NCI-H460 (cell line): ENCODE data around the gene SYT2. TPM values are rescaled to one million over a fixed set of nuclear protein-coding genes. Genes with fewer than 3 reads are reported as not detected.

Experiments used
- DNase-seq: peaks from one replicate; pipeline ENCODE4 v3.0.0-alpha.2; 2016; ENCODE audit warnings: low read depth; ENCODE audit errors: extremely low read depth
- total RNA-seq: library from RNA; depleted of rRNA; stranded (reverse); fragments of >200 nt; shearing (Covaris generic); gene quantifications from 2 replicates; pipeline ENCODE4 v1.2.3, GENCODE V29; 2014

SYT2 gene
- total RNA-seq, 1 experiment from 2014 or later: not detected

DNA sequence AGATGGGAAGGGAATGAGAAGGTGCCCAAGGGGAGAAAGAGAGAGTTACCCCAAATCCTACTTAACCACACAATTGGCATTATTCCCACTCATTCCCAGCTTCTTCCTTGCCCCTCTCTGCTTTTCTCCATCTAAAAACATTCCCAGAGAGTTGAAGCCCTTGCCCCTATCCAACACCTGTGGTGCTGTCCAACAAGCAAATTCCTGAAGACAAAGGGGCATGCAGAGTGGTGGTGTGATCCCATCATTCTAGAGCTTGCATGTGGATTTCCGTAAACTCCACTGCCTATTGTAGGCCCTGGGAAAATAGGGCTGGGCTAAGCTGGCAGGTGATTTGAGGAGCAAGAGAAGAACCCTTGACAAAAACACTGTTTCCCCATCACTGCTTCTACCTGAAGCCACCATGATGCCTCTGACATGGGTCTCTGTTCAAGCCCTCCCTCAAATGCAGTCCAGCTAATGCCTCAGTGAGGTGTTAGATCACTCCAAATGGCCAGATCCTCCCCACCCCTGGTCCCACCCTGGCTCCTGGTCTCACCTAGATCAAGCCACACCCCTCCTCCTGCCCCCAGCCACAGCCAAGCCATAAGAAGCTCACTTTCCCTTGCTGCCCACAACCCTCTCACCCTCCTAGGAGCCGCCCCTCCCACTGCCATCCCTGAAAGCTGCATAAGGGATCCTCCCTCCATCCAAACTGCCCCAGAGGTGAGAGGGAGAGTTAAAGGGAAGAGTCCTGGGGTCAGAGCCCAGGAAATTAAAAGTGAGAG lies 29.5 kb downstream of the SYT2 start:
- DNase-seq: no peak

DNA sequence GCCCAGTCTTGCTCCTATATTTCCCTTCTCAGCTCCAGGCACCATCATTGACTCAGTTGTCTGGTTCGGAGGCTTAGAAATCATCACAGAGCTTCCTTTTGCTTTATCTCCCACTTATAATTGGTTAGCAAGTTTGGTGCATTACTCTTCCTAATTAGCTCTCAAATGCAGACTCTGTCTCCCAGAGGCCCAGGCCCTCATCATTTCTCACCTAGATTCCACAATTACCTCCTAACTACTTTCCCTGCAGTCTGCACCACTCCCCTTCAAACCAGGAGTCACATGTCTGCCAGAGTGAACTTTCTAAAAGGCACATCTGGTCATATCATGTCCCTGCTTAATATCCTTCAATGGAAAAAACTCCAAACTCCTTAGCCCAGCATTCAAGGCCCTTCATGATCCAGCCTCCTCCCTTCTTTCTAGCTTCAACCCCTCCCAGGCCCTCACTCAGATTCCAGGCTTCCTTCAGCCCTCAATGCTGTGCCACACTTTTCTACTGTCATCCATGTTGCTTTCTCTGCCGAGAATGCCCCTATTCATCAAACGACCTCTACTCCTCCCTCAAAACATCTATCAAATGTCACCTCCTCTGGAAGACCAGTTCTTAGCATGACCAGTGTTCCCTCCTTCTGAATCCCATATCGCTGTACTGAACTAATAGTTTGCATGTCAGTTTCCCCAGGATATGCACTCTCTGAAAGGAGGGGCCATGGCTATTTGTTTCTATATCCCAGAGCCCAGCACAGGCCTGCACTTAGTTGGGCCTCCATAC lies 30.7 kb downstream of the SYT2 start:
- no peak for DNase-seq

- DNase-seq: no peak
These were observed 32.8 kb downstream of the SYT2 start for GRCh38 chr1:202677433-202677832.

DNA sequence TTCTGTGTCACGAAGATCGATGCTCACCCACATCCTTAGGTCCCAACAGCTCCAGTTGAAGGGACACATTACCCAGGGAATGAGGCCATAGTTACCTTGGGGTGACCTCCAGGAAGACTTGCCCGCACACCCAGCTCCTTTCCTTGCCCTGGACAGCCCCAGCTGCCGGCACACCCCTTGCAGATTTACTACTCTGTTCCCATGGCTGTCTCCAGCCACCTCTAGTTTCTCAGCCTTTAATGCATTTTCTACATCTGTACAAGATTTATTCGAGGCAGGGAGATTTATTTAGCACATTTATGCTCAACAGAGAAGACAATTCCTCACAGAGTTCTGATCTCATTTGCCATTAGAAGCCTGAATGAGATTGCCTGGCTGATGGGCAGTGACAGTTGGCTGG lies 36.7 kb downstream of the SYT2 start:
- DNase-seq: no peak

- DNase-seq: no peak
These were observed 38.9 kb downstream of the SYT2 start for GRCh38 chr1:202671399-202671798.

- no peak for DNase-seq
These were observed 44.8 kb downstream of the SYT2 start for GRCh38 chr1:202665417-202665816.

- DNase-seq: no peak
These were observed 46.2 kb downstream of the SYT2 start for GRCh38 chr1:202664083-202664482.

- DNase-seq: no peak
These were observed 47.1 kb downstream of the SYT2 start for GRCh38 chr1:202663131-202663530.

DNA sequence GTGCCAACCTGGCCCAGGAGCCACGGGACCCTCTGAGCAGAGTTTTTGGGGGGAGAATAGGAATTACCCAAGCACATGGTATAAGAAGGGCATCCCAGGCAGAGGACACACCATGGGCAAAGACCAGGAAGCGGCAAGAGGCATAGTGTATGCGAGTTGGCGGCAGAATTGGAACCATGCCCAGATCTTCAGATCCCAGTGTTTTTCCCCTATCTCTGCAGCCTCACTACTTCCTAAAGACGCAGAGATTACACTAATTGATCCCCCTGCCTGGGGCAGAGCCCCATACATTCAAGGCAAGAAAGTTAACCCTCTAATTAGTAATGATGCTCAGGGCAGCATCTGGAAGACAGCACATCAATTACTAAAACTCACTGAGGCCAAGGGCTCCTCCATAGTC lies 48.2 kb downstream of the SYT2 start:
- DNase-seq: no peak

DNA sequence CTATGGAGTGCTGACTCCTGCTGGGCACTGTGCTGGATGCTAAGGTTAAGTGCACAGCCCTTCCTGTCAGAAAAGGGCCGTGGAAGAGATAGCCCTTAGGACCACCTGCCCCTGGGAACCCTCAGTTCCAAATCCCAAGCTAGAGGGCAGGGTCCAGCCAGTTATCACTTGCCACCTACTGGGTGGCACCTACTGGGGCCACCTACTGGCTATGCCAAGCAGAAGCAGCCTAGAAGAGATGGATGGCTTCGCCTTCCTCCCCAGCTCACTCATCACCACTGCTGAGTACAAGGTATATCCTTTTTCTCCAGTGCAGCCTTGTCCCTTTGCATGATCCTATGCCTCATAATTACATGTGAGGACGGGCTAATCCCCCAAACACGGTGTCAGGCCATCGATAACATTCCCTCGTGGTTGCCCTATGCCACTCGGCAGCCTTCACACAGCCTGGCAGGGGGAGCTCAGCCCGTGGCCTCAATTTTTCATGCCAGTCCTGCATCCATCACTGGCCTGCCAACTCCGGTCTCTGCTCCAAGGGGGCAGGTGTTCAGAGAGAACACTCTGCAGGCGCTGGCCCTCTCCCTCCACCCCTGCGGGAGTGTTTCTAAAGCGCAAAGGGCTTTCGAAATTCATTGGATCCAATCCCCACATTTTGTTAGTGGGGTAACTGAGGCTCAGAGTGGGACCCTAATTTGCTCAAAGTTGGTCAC lies 49.0 kb downstream of the SYT2 start:
- DNase-seq: no peak

GRCh38 chr1:202659974-202660373 lies 50.3 kb downstream of the SYT2 start:
- no peak for DNase-seq

DNA sequence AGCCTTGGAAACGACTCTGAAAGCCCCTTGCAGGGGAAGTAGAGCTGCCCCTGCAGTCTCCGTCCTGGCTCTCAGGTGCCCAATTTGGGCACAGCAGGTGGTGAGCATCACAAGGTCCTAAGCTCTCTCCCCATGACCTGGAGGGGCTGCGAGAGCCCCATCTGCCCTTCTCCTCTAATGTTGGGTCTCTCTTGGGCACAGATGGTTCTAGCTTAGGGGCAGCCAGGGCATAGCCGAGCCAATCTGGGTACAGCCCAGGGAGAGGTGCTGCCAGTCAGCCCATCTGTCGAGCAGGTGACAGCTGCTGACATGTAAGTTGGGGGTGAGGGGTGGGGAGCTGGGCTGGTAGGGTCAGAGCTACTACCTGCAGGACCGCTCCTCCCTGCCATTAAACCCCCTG lies 50.7 kb downstream of the SYT2 start:
- no peak for DNase-seq

- DNase-seq: no peak
These were observed 51.5 kb downstream of the SYT2 start for GRCh38 chr1:202658769-202659168.

DNA sequence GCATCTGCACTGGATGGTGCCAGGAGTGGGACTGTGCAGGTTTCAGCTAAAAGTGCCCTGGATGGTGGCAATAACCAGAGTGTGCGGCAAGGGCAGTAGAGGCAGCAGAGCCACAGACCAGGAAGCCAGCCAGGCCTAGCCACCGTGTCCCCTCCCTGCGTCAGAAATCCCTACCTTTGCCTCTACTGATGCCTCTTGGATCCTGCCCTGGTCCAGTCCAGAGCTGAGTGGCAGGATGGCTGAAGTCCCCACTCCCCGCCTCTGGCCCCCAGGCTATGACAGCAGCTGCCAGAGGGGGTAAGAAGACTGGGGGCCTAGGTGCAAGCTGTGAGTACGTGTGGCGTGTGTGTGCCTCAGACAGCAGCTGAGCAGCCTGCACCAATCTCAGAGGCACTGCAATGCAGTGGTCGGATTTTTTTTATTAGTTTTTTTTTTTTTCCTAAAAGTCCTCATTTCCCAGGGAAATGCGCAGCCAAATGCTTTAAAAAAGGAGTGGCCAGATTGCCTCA lies 51.9 kb downstream of the SYT2 start:
- DNase-seq: no peak

GRCh38 chr1:202656951-202657646 lies 53.2 kb downstream of the SYT2 start:
- peak; percentile 21 for DNase-seq

DNA sequence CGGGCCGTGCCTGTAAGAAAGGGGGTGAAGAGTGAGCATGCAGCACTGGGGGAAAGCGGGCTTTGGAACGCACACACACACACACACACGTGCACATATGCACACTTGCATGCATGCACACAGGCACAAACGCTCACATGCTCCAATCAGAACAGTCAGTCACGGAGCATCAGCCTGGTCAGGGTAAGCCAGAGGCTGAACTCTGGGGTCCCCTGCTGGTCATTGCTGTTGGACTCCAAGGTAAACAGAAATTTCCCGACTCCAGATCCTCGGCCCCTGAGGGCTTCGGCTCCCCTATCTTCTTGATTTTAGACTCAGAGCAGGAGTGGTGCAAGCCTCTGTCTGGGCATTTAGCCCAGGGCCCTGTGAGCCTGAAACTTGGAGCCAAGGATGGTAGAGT lies 54.2 kb downstream of the SYT2 start:
- DNase-seq: peak; percentile 22

GRCh38 chr1:202654079-202654478 lies 56.2 kb downstream of the SYT2 start:
- no peak for DNase-seq

GRCh38 chr1:202649553-202650392 lies 60.5 kb downstream of the SYT2 start:
- DNase-seq: no peak

DNA sequence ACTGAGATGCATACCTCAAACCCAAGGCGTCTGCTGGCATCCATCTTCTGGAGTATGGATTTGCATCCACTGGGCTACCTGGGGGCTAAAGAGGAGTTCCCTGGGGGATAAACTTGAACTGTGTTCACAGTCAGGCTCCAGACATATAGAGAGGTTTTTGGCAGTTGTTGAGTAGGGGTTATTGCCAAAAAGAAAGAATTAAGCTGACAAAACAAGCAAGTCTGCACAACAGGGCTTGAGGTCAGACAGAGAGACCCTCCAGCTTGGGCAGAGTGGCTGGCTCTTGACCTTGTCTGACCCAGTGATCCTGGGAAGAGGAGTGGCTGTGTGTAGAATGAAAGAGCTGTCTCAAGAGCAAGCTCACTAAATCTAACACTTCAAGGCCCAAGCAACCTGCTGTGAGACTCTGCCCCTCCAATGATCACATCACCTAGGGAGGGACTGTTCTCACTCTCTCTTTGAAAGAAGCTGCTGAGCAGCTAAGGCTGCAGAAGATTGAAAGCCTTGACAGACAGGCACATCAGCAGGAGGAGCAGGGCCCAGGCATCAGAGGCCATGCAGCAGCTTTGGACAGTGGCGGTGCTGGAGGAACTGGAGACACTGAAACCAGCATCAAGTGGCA lies 61.5 kb downstream of the SYT2 start:
- no peak for DNase-seq
